C4-2B (cell line): ENCODE data around the gene KRT3.

Experiments used
- CTCF ChIP-seq: fragments of 450-650 bp; conservative IDR thresholded peaks from 2 replicates; pipeline ENCODE4 v1.5.1; 2017; ENCODE audit warnings: mild to moderate bottlenecking
- ZFX ChIP-seq: fragments of 450-650 bp; IDR thresholded peaks from 2 replicates; pipeline ENCODE4 v1.6.1; 2017

- TF ChIP-seq CTCF = no peak
- no peak for TF ChIP-seq ZFX
These were observed 28.0 kb upstream of the KRT3 start for GRCh38 chr12:52823761-52824450.
